Erythroblast (primary cell): ENCODE results near the gene SIRT4.

ENCODE experiments used
- GATA1 ChIP-seq: IDR thresholded peaks from 2 replicates; pipeline ENCODE4 v1.6.1; 2011; ENCODE audit warnings: low read depth, mild to moderate bottlenecking, control low read depth, low read length, moderate library complexity
- POLR2A ChIP-seq: IDR thresholded peaks from 2 replicates; pipeline ENCODE4 v1.6.1; 2011; ENCODE audit warnings: mild to moderate bottlenecking, low read length

GRCh38 chr12:120292661-120293531, 9.2 kb upstream of the SIRT4 start, which contains the start of gene RNU4-1:
- TF ChIP-seq POLR2A = peak; percentile 99
- TF ChIP-seq GATA1 = no peak
